ENCODE data around the gene ZBTB12. TPM values are rescaled to one million over a fixed set of nuclear protein-coding genes. Genes with fewer than 3 reads are reported as not detected.

ZBTB12 gene
- total and polyA plus RNA-seq, 9 of the 15 experiments (the other 6 are each of a cell fraction or from before 2014, with no cell fraction given), result 0.03 to 12.4 (median 5.8) TPM; not detected in 1

GRCh38 chr6:31901953-31902643, at the start of gene ZBTB12 (continued):
- TF ChIP-seq ZNF740 (CRISPR knock-in tag; IDR thresholded peaks at IDR 0.05) (peak; percentile 96), ZNF740 (tag; IDR thresholded peaks at IDR 0.05) (peak in 1 of 2 experiments; percentile 98; a peak in 2 of 4 replicates), NR1H2 (CRISPR knock-in tag; IDR thresholded peaks at IDR 0.05) (peak; percentile 85; the same call in 1 of the 2 replicates), TRIM25 (IDR thresholded peaks at IDR 0.05; ENCODE audit: borderline replicate concordance) (peak; percentile 99), TEAD4 (IDR thresholded peaks at IDR 0.05; ENCODE audit: low read length) (peak; percentile 32; the same call in 1 of the 2 replicates), TEAD4 (CRISPR knock-in tag; IDR thresholded peaks at IDR 0.05; ENCODE audit: borderline replicate concordance) (no peak), POLR2G (IDR thresholded peaks at IDR 0.05; ENCODE audit: low read depth, low read length) (peak; percentile 89), RUNX1 (IDR thresholded peaks at IDR 0.05; ENCODE audit: low read depth) (peak; percentile 24; the same call in 1 of the 2 replicates), MGA (IDR thresholded peaks at IDR 0.05) (no peak), RCOR1 (IDR thresholded peaks at IDR 0.05; ENCODE audit: borderline replicate concordance in 1 of 2, low read depth in 2 of 2, low read length in 2 of 2) (0 out of 4 replicates have a peak, but pooled peaks of 1 of the 2 experiments have one; percentile 40)
